H1 (cell line): Measurements from ENCODE around the gene POLR2L. TPM values are rescaled to one million over a fixed set of nuclear protein-coding genes. Genes with fewer than 3 reads are reported as not detected.

Experiments used
- CTCF ChIA-PET: fragments of 300-600 bp; sonication (Branson Sonifier 250); formaldehyde crosslinking; loops from one replicate; lab custom pipeline; 2021; ENCODE audit not compliant: partially characterized antibody; lab: Charles Lee
- POLR2A ChIA-PET: fragments of 300-600 bp; sonication (Branson Sonifier 250); formaldehyde crosslinking; loops from one replicate; lab custom pipeline; 2021; ENCODE audit warnings: inconsistent platforms; ENCODE audit not compliant: partially characterized antibody; lab: Charles Lee
- DNase-seq, 2 experiments: peaks; one replicate each; pipeline versions ENCODE4 v3.0.0 to v3.0.0-alpha.2; 2010 to 2022; ENCODE audit warnings: low spot score in 2 of 2, low read depth in 1 of 2, mixed read lengths in 1 of 2
- FAIRE-seq: peaks from 2 replicates; lab custom pipeline; 2011; peaks lifted over from hg19 to GRCh38; lab: Jason Lieb, UNC
- H2AFZ ChIP-seq: 2 replicates; pipeline ENCODE4 v1.8.1; 2012; ENCODE audit warnings: low read length, inconsistent platforms
- H2AK5ac ChIP-seq: 2 replicates; pipeline ENCODE4 v1.6.1; 2013; ENCODE audit warnings: low read depth, low read length
- H2BK120ac ChIP-seq: replicated peaks from 2 replicates; pipeline ENCODE3; 2013; ENCODE audit warnings: low read depth, low read length, inconsistent platforms
- H2BK12ac ChIP-seq: 2 replicates; pipeline ENCODE4 v1.6.1; 2013; ENCODE audit warnings: low read depth, low read length
- H2BK15ac ChIP-seq: 2 replicates; pipeline ENCODE4 v1.6.1; 2013; ENCODE audit warnings: low read length
- H2BK20ac ChIP-seq: 2 replicates; pipeline ENCODE4 v1.6.1; 2013; ENCODE audit warnings: low read length
- H2BK5ac ChIP-seq: 2 replicates; pipeline ENCODE4 v1.6.1; 2013; ENCODE audit warnings: low read depth, low read length
- H3K14ac ChIP-seq: 2 replicates; pipeline ENCODE4 v1.6.1; 2013; ENCODE audit warnings: inconsistent platforms; ENCODE audit not compliant: insufficient read length
- H3K18ac ChIP-seq: 2 replicates; pipeline ENCODE4 v1.6.1; 2013; ENCODE audit warnings: low read length; ENCODE audit errors: extremely low read depth
- H3K23ac ChIP-seq: 2 replicates; pipeline ENCODE4 v1.6.1; 2013; ENCODE audit warnings: inconsistent platforms; ENCODE audit not compliant: insufficient read length
- H3K23me2 ChIP-seq: 2 replicates; pipeline ENCODE4 v1.6.1; 2013; ENCODE audit warnings: low read depth, low read length
- H3K27ac ChIP-seq: 2 replicates; pipeline ENCODE4 v1.6.1; 2011; ENCODE audit warnings: low read depth, low read length, inconsistent platforms
- H3K27me3 ChIP-seq, 4 experiments: replicated peaks in 1 of 4; 1 replicate in 1 of 4; 2 replicates in 3 of 4; pipeline versions ENCODE4 v1.6.1 to v1.8.1; 2011 to 2013; ENCODE audit warnings: low read length in 3 of 4, mild to moderate bottlenecking in 3 of 4, inconsistent platforms in 2 of 4, mixed read lengths in 2 of 4, moderate library complexity in 1 of 4; ENCODE audit not compliant: control insufficient read depth in 3 of 4, insufficient read depth in 3 of 4; ENCODE audit errors: extremely low read depth in 1 of 4
- H3K36me3 ChIP-seq, 4 experiments: 2 replicates each; pipeline versions ENCODE4 v1.6.1 to v1.8.1; 2011 to 2013; ENCODE audit warnings: mild to moderate bottlenecking in 4 of 4, low read length in 3 of 4, moderate library complexity in 2 of 4, control low read depth in 1 of 4, inconsistent platforms in 1 of 4; ENCODE audit not compliant: insufficient read depth in 4 of 4, control insufficient read depth in 2 of 4
- H3K4ac ChIP-seq: replicated peaks from 2 replicates; pipeline ENCODE3; 2013; ENCODE audit warnings: low read length, low read depth, mixed read lengths, inconsistent platforms; ENCODE audit not compliant: insufficient read length
- H3K4me1 ChIP-seq, 4 experiments: replicated peaks in 1 of 4; 1 replicate in 1 of 4; 2 replicates in 3 of 4; pipeline versions ENCODE4 v1.6.1 to v1.8.1; 2011 to 2013; ENCODE audit warnings: low read length in 3 of 4, inconsistent platforms in 2 of 4, mixed read lengths in 1 of 4; ENCODE audit not compliant: insufficient read depth in 4 of 4, control insufficient read depth in 3 of 4
- H3K4me2 ChIP-seq, 2 experiments: 2 replicates each; pipeline versions ENCODE4 v1.6.1 to v1.8.1; 2011 to 2013; ENCODE audit warnings: low read depth in 2 of 2, low read length in 2 of 2, control low read depth in 1 of 2, inconsistent platforms in 1 of 2, mild to moderate bottlenecking in 1 of 2; ENCODE audit not compliant: insufficient read depth in 1 of 2
- H3K4me3 ChIP-seq, 4 experiments: fragments of 200-600, 300-600 bp in 1 of 4; sonication (generic), shearing (Covaris generic), sonication (Bioruptor Twin) in 1 of 4; 2 replicates each; pipeline versions ENCODE4 v1.5.1 to v1.8.1; 2011 to 2016; ENCODE audit warnings: low read length in 4 of 4, low read depth in 3 of 4, control low read depth in 2 of 4, inconsistent platforms in 2 of 4, mild to moderate bottlenecking in 2 of 4, mixed read lengths in 1 of 4, moderate library complexity in 1 of 4; ENCODE audit not compliant: insufficient read depth in 2 of 4; ENCODE audit errors: extremely low read depth in 1 of 4
- H3K56ac ChIP-seq: replicated peaks from 2 replicates; pipeline ENCODE3; 2013; ENCODE audit warnings: low read depth, mild to moderate bottlenecking, mixed read lengths, low read length, inconsistent platforms; ENCODE audit not compliant: insufficient read length
- H3K79me1 ChIP-seq: 2 replicates; pipeline ENCODE4 v1.6.1; 2013; ENCODE audit warnings: low read depth, low read length, control low read depth
- H3K79me2 ChIP-seq, 2 experiments: 2 replicates each; pipeline versions ENCODE4 v1.6.1 to v1.8.1; 2012 to 2013; ENCODE audit warnings: low read length in 2 of 2, mild to moderate bottlenecking in 2 of 2, inconsistent platforms in 1 of 2; ENCODE audit not compliant: insufficient read depth in 2 of 2, control insufficient read depth in 1 of 2
- H3K9ac ChIP-seq, 4 experiments: replicated peaks in 1 of 4; 1 replicate in 1 of 4; 2 replicates in 3 of 4; pipeline versions ENCODE4 v1.6.1 to v1.8.1; 2011 to 2013; ENCODE audit warnings: low read depth in 3 of 4, low read length in 3 of 4, control low read depth in 2 of 4, mild to moderate bottlenecking in 2 of 4, moderate library complexity in 2 of 4, inconsistent platforms in 1 of 4; ENCODE audit errors: extremely low read depth in 1 of 4
- H3K9me3 ChIP-seq, 2 experiments: 2 replicates each; pipeline versions ENCODE4 v1.6.1 to v1.8.1; 2012 to 2013; ENCODE audit warnings: mild to moderate bottlenecking in 2 of 2, moderate library complexity in 2 of 2, control low read depth in 1 of 2, inconsistent platforms in 1 of 2, low read depth in 1 of 2, low read length in 1 of 2, mixed read lengths in 1 of 2; ENCODE audit not compliant: insufficient read depth in 2 of 2
- H4K20me1 ChIP-seq, 2 experiments: replicated peaks in 1 of 2; 2 replicates each; pipeline versions ENCODE3 to v1.8.1; 2011 to 2013; ENCODE audit warnings: inconsistent platforms in 2 of 2, low read length in 2 of 2, mild to moderate bottlenecking in 1 of 2; ENCODE audit not compliant: insufficient read depth in 2 of 2, control insufficient read depth in 1 of 2
- H4K5ac ChIP-seq: 2 replicates; pipeline ENCODE4 v1.6.1; 2013; ENCODE audit warnings: low read length, low read depth, mixed read lengths, inconsistent platforms; ENCODE audit not compliant: insufficient read length
- H4K8ac ChIP-seq: 2 replicates; pipeline ENCODE4 v1.8.0; 2013; ENCODE audit warnings: mild to moderate bottlenecking, moderate library complexity, low read length, inconsistent platforms; ENCODE audit not compliant: insufficient read depth; ENCODE audit errors: extremely low read depth
- H4K91ac ChIP-seq: replicated peaks from 2 replicates; pipeline ENCODE3; 2013; ENCODE audit warnings: low read length, mixed read lengths, inconsistent platforms; ENCODE audit not compliant: insufficient read length
- CBX8 ChIP-seq: fragments of 300-800, 300-1000 bp; sonication (generic); IDR thresholded peaks from 2 replicates; pipeline ENCODE4 v1.7.1; 2016; ENCODE audit warnings: low read depth, low read length, borderline replicate concordance
- MAX ChIP-seq: IDR thresholded peaks from 2 replicates; pipeline ENCODE4 v1.6.1; 2012; ENCODE audit warnings: inconsistent platforms
- RAD21 ChIP-seq, 2 experiments: IDR thresholded peaks in 1 of 2; conservative IDR thresholded peaks in 1 of 2; 2 replicates each; pipeline ENCODE4 v1.6.1; 2011; ENCODE audit warnings: low read depth in 2 of 2, low read length in 2 of 2, improper control_type of control experiment in 1 of 2, inconsistent platforms in 1 of 2, mild to moderate bottlenecking in 1 of 2, moderate library complexity in 1 of 2
- WGBS, 2 experiments: shearing (Covaris generic) in 1 of 2; methylation state at CpG; one replicate each; pipeline versions ENCODE4 v1.1.6 to v1.1.7; 2013 to 2015; ENCODE audit warnings: low lambda C conversion rate in 2 of 2, mixed read lengths in 2 of 2, inconsistent platforms in 1 of 2, low coverage in 1 of 2, missing lambda C conversion rate in 1 of 2; ENCODE audit not compliant: insufficient replicate concordance in 2 of 2, insufficient coverage in 1 of 2, insufficient read length in 1 of 2; ENCODE audit errors: extremely low coverage in 1 of 2, missing lambda C conversion rate in 1 of 2; 5-methylcytosine and 5-hydroxymethylcytosine counted together
- polyA plus RNA-seq, 7 experiments: library from polyadenylated mRNA; depleted of rRNA in 3 of 7; stranded (reverse) in 5 of 7; unstranded in 2 of 7; fragments of >200 nt in 5 of 7; fragments of 200-250 nt in 2 of 7; gene quantifications; 1 replicate in 5 of 7; 2 replicates in 1 of 7; 4 replicates in 1 of 7; pipeline versions ENCODE4 v1.2.1 to v1.2.3, GENCODE V29; 2011 to 2013; ENCODE audit warnings: missing spikeins in 2 of 7, mixed read lengths in 2 of 7
- total RNA-seq: library from RNA; stranded (reverse); fragmentation: NEBNext Ultra II Directional; extraction: Animal tissue kit (Norgen Biotek cat#: 25700); gene quantifications from 2 replicates; pipeline ENCODE4 v1.2.1, GENCODE V29; 2021
- TF ChIP-seq, protein P1 (sequence below), 3 experiments: IDR thresholded peaks; 1 replicate in 2 of 3; 2 replicates in 1 of 3; pipeline versions ENCODE4 v1.5.1 to v1.6.1; 2011; ENCODE audit warnings: low read length in 3 of 3, mild to moderate bottlenecking in 3 of 3, inconsistent platforms in 2 of 3, low read depth in 1 of 3, moderate library complexity in 1 of 3; ENCODE audit not compliant: insufficient read depth in 1 of 3; ENCODE audit errors: control extremely low read depth in 1 of 3

Gene POLR2L
- total and polyA plus RNA-seq, 2 of the 8 experiments (the other 6 are each of a cell fraction or from before 2014, with no cell fraction given): 140 to 151 TPM

GRCh38 chr11:870127-870413 lies 27.7 kb upstream of the POLR2L start:
- Histone ChIP-seq H3K79me2 (no peaks in the 10 kb centered on the region), H3K9me3 (no peaks in the 10 kb centered on the region), H3K27ac (no peak overlapping the region), H3K79me1 (no peaks in the 10 kb centered on the region), H2BK5ac (no peak overlapping the region), H2BK15ac (no peak overlapping the region), H3K56ac (no peak overlapping the region), H2BK120ac (no peak overlapping the region), H3K23ac (no peak overlapping the region), H4K20me1 (peaks cover 13 to 35% of the 10 kb centered on the region in 2 experiments), H2AFZ (no peak overlapping the region), H3K4me2 (no peak overlapping the region; a peak in 1 of 4 replicates), H3K36me3 (peaks cover 0 to 4% (median 0%) of the 10 kb centered on the region in 4 experiments; a peak in 3 of 8 replicates), H3K9ac (no peak overlapping the region; a peak in 1 of 7 replicates), H3K27me3 (no peaks in the 10 kb centered on the region), H3K4me1 (peaks cover 0 to 11% (median 7%) of the 10 kb centered on the region in 4 experiments; a peak in 5 of 7 replicates), H2BK12ac (no peak overlapping the region), H2AK5ac (no peak overlapping the region), H3K14ac (no peak overlapping the region), H3K4me3 (no peak overlapping the region), H4K91ac (no peak overlapping the region), H3K18ac (peak overlapping the region; percentile 13; the same call in 1 of the 2 replicates), H3K23me2 (no peaks in the 10 kb centered on the region), H4K5ac (no peak overlapping the region), H4K8ac (no peak overlapping the region; the same call in 1 of the 2 replicates), H3K4ac (no peak overlapping the region), H2BK20ac (no peak overlapping the region)
- ChIA-PET CTCF (interaction anchor here (0.6 to 6.3 kb wide), 13 partner anchors 10 to 181 kb away, joined by 3 to 35 read pairs (median 4); no protein-coding TSS in a partner anchor), POLR2A (interaction anchor here (0.8 to 1.7 kb wide), 3 partner anchors 10 to 19 kb away, joined by 3 to 5 read pairs (median 4); no protein-coding TSS in a partner anchor)
- FAIRE-seq (no peak), DNase-seq (no peak)
- WGBS, 2 experiments: 76% methylated on average over 8 of the region's 8 CpGs; no CpG with 5 or more reads in 1 of the 2 experiments
- TF ChIP-seq MAX: peak; percentile 53; the same call in 1 of the 2 replicates
- TF ChIP-seq CBX8: no peak
- peak in 1 of 2 experiments; percentile 24; a peak in 2 of 4 replicates for TF ChIP-seq RAD21 (IDR thresholded peaks at IDR 0.05 in 1 of 2, conservative IDR thresholded peaks at IDR 0.05 in 1 of 2; ENCODE audit: low read depth in 2 of 2, low read length in 2 of 2)
- TF ChIP-seq, protein P1, sequence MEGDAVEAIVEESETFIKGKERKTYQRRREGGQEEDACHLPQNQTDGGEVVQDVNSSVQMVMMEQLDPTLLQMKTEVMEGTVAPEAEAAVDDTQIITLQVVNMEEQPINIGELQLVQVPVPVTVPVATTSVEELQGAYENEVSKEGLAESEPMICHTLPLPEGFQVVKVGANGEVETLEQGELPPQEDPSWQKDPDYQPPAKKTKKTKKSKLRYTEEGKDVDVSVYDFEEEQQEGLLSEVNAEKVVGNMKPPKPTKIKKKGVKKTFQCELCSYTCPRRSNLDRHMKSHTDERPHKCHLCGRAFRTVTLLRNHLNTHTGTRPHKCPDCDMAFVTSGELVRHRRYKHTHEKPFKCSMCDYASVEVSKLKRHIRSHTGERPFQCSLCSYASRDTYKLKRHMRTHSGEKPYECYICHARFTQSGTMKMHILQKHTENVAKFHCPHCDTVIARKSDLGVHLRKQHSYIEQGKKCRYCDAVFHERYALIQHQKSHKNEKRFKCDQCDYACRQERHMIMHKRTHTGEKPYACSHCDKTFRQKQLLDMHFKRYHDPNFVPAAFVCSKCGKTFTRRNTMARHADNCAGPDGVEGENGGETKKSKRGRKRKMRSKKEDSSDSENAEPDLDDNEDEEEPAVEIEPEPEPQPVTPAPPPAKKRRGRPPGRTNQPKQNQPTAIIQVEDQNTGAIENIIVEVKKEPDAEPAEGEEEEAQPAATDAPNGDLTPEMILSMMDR (IDR thresholded peaks at IDR 0.05; ENCODE audit: control extremely low read depth in 1 of 3, insufficient read depth in 1 of 3, low read depth in 1 of 3, low read length in 3 of 3): peak in 2 of 3 experiments; percentile 31 to 38; a peak in 2 of 4 replicates
